ENCODE results near the gene MRGPRX3. TPM values are rescaled to one million over a fixed set of nuclear protein-coding genes. Genes with fewer than 3 reads are reported as not detected.
"Not testable (repeated sequence)": the region's sequence is repeated elsewhere in the genome, so short reads cannot be mapped to it uniquely, and the experiment has no call there.

The MRGPRX3 gene
- total and polyA plus RNA-seq, 4 experiments from 2014 or later, result not detected

DNA sequence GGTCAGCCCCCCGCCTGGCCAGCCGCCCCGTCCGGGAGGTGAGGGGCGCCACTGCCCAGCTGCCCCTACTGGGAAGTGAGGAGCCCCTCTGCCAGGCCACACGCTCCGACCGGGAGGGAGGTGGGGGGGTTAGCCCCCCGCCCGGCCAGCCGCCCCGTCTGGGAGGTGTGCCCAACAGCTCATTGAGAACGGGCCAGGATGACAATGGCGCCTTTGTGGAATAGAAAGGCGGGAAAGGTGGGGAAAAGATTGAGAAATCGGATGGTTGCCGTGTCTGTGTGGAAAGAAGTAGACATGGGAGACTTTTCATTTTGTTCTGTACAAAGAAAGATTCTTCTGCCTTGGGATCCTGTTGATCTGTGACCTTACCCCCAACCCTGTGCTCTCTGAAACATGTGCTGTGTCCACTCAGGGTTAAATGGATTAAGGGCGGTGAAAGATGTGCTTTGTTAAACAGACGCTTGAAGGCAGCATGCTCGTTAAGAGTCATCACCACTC lies 11.0 kb upstream of the MRGPRX3 start:
- H3K4me1 Mint-ChIP-seq, result not testable (repeated sequence)

GRCh38 chr11:18131115-18131514 lies 1.3 kb upstream of the MRGPRX3 start:
- CTCF ChIA-PET (ENCODE audit: partially characterized antibody); H3K27ac ChIP-seq (ENCODE audit: low read depth, low read length); H3K4me3 Mint-ChIP-seq; H3K36me3 ChIP-seq (ENCODE audit: insufficient read depth, low read length); H3K27ac Mint-ChIP-seq; POLR2A ChIA-PET (ENCODE audit: partially characterized antibody); H3K4me1 ChIP-seq (ENCODE audit: insufficient read depth, low read length); H3K4me1 Mint-ChIP-seq; intact Hi-C loops (cut with micrococcal nuclease); H3K9me3 Mint-ChIP-seq; DNase-seq; H3K36me3 Mint-ChIP-seq; H3K9me3 ChIP-seq (ENCODE audit: control insufficient read depth in 1 of 2, low read length in 2 of 2); H3K4me3 ChIP-seq (ENCODE audit: low read length in 2 of 2): not testable (repeated sequence)
- H3K27me3 ChIP-seq (ENCODE audit: insufficient read depth, low read length), result peaks cover 11% of the 10 kb centered on the region
- H3K27me3 Mint-ChIP-seq, result peaks cover 28 to 37% of the 10 kb centered on the region in 2 donors

More for the DNA sequence above, 11.0 kb upstream of the MRGPRX3 start:
- H3K4me3 Mint-ChIP-seq; H3K9me3 ChIP-seq (ENCODE audit: control insufficient read depth in 1 of 2, low read length in 2 of 2); CTCF ChIA-PET (ENCODE audit: partially characterized antibody); H3K27ac ChIP-seq (ENCODE audit: low read depth, low read length); intact Hi-C loops (cut with micrococcal nuclease); H3K9me3 Mint-ChIP-seq; H3K4me1 ChIP-seq (ENCODE audit: insufficient read depth, low read length); H3K36me3 Mint-ChIP-seq; H3K27me3 ChIP-seq (ENCODE audit: insufficient read depth, low read length); DNase-seq; POLR2A ChIA-PET (ENCODE audit: partially characterized antibody); H3K36me3 ChIP-seq (ENCODE audit: insufficient read depth, low read length); H3K4me3 ChIP-seq (ENCODE audit: low read length in 2 of 2); H3K27ac Mint-ChIP-seq: not testable (repeated sequence)
- H3K27me3 Mint-ChIP-seq, result peaks cover 3 to 18% of the 10 kb centered on the region in 2 donors

- peaks cover 22 to 26% of the 10 kb centered on the region in 2 donors for H3K27me3 Mint-ChIP-seq
- H3K4me1 Mint-ChIP-seq, result no peaks in the 10 kb centered on the region
- CTCF ChIA-PET (ENCODE audit: partially characterized antibody), result no interaction called here
- Histone ChIP-seq H3K27me3 (ENCODE audit: insufficient read depth, low read length) (no peaks in the 10 kb centered on the region), H3K9me3 (ENCODE audit: control insufficient read depth in 1 of 2, low read length in 2 of 2) (no peaks in the 10 kb centered on the region), H3K27ac (ENCODE audit: low read depth, low read length) (no peak overlapping the region), H3K36me3 (ENCODE audit: insufficient read depth, low read length) (no peaks in the 10 kb centered on the region), H3K4me3 (ENCODE audit: low read length in 2 of 2) (no peak overlapping the region), H3K4me1 (ENCODE audit: insufficient read depth, low read length) (no peaks in the 10 kb centered on the region)
- intact Hi-C loops (cut with micrococcal nuclease), result no loop called here
- POLR2A ChIA-PET (ENCODE audit: partially characterized antibody), result no interaction called here
- no peaks in the 10 kb centered on the region for H3K9me3 Mint-ChIP-seq
- DNase-seq, result no peak
- no peak overlapping the region for H3K27ac Mint-ChIP-seq
- no peaks in the 10 kb centered on the region for H3K36me3 Mint-ChIP-seq
- no peak overlapping the region for H3K4me3 Mint-ChIP-seq
Observed at GRCh38 chr11:18135308-18135707, 2.9 kb downstream of the MRGPRX3 start.

DNA sequence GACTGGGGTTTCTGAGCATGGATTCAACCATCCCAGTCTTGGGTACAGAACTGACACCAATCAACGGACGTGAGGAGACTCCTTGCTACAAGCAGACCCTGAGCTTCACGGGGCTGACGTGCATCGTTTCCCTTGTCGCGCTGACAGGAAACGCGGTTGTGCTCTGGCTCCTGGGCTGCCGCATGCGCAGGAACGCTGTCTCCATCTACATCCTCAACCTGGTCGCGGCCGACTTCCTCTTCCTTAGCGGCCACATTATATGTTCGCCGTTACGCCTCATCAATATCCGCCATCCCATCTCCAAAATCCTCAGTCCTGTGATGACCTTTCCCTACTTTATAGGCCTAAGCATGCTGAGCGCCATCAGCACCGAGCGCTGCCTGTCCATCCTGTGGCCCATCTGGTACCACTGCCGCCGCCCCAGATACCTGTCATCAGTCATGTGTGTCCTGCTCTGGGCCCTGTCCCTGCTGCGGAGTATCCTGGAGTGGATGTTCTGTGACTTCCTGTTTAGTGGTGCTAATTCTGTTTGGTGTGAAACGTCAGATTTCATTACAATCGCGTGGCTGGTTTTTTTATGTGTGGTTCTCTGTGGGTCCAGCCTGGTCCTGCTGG lies 4.9 kb downstream of the MRGPRX3 start:
- ChIA-PET CTCF (ENCODE audit: partially characterized antibody) (no interaction called here), POLR2A (ENCODE audit: partially characterized antibody) (no interaction called here)
- Histone ChIP-seq H3K4me1 (ENCODE audit: insufficient read depth, low read length) (no peaks in the 10 kb centered on the region), H3K27ac (ENCODE audit: low read depth, low read length) (no peak overlapping the region), H3K27me3 (ENCODE audit: insufficient read depth, low read length) (no peaks in the 10 kb centered on the region), H3K4me3 (ENCODE audit: low read length in 2 of 2) (no peak overlapping the region), H3K9me3 (ENCODE audit: control insufficient read depth in 1 of 2, low read length in 2 of 2) (no peaks in the 10 kb centered on the region), H3K36me3 (ENCODE audit: insufficient read depth, low read length) (no peaks in the 10 kb centered on the region)
- Mint-ChIP-seq H3K27me3 (peaks cover 15 to 22% of the 10 kb centered on the region in 2 donors), H3K9me3 (no peaks in the 10 kb centered on the region), H3K4me3 (no peak overlapping the region), H3K27ac (peak overlapping the region in 1 of 7 donors; percentile 58), H3K4me1 (no peaks in the 10 kb centered on the region), H3K36me3 (no peaks in the 10 kb centered on the region)
- DNase-seq, result no peak
- intact Hi-C loops (cut with micrococcal nuclease), result no loop called here

- no peaks in the 10 kb centered on the region for H3K36me3 Mint-ChIP-seq
- H3K9me3 ChIP-seq (ENCODE audit: control insufficient read depth in 1 of 2, low read length in 2 of 2), result no peaks in the 10 kb centered on the region
- no peaks in the 10 kb centered on the region for H3K36me3 ChIP-seq (ENCODE audit: insufficient read depth, low read length)
- no peak for DNase-seq
- intact Hi-C loops (cut with micrococcal nuclease), result no loop called here
- no peaks in the 10 kb centered on the region for H3K9me3 Mint-ChIP-seq
- H3K4me3 ChIP-seq (ENCODE audit: low read length in 2 of 2), result no peak overlapping the region
- no peak overlapping the region for H3K4me3 Mint-ChIP-seq
- H3K27me3 Mint-ChIP-seq, result peaks cover 18% of the 10 kb centered on the region in 2 donors
- H3K27me3 ChIP-seq (ENCODE audit: insufficient read depth, low read length), result no peaks in the 10 kb centered on the region
- no peaks in the 10 kb centered on the region for H3K4me1 ChIP-seq (ENCODE audit: insufficient read depth, low read length)
- no peak overlapping the region for H3K27ac ChIP-seq (ENCODE audit: low read depth, low read length)
- POLR2A ChIA-PET (ENCODE audit: partially characterized antibody), result no interaction called here
- H3K4me1 Mint-ChIP-seq, result no peaks in the 10 kb centered on the region
- no peak overlapping the region for H3K27ac Mint-ChIP-seq
- CTCF ChIA-PET (ENCODE audit: partially characterized antibody), result interaction anchor here (1.4 kb wide), 1 partner anchor 25 kb away, joined by 4 read pairs; no protein-coding TSS in a partner anchor
Observed at GRCh38 chr11:18140145-18140544, 7.8 kb downstream of the MRGPRX3 start.

GRCh38 chr11:18144243-18144642 lies 11.9 kb downstream of the MRGPRX3 start:
- Mint-ChIP-seq H3K27ac (no peak overlapping the region), H3K27me3 (peaks cover 13 to 21% of the 10 kb centered on the region in 2 donors), H3K9me3 (peaks cover 0 to 2% (median 0%) of the 10 kb centered on the region in 8 donors), H3K36me3 (no peaks in the 10 kb centered on the region), H3K4me3 (no peak overlapping the region), H3K4me1 (peaks cover 0 to 8% (median 6%) of the 10 kb centered on the region in 4 donors)
- Histone ChIP-seq H3K36me3 (ENCODE audit: insufficient read depth, low read length) (no peaks in the 10 kb centered on the region), H3K9me3 (ENCODE audit: control insufficient read depth in 1 of 2, low read length in 2 of 2) (no peaks in the 10 kb centered on the region), H3K4me3 (ENCODE audit: low read length in 2 of 2) (no peak overlapping the region), H3K27me3 (ENCODE audit: insufficient read depth, low read length) (peaks cover 4% of the 10 kb centered on the region), H3K4me1 (ENCODE audit: insufficient read depth, low read length) (no peaks in the 10 kb centered on the region), H3K27ac (ENCODE audit: low read depth, low read length) (no peak overlapping the region)
- CTCF ChIA-PET (ENCODE audit: partially characterized antibody), result no interaction called here
- intact Hi-C loops (cut with micrococcal nuclease), result no loop called here
- POLR2A ChIA-PET (ENCODE audit: partially characterized antibody), result no interaction called here
- no peak for DNase-seq

GRCh38 chr11:18145025-18145424 lies 12.7 kb downstream of the MRGPRX3 start:
- peaks cover 4% of the 10 kb centered on the region for H3K27me3 ChIP-seq (ENCODE audit: insufficient read depth, low read length)
- Mint-ChIP-seq H3K4me3 (no peak overlapping the region), H3K27ac (no peak overlapping the region), H3K36me3 (no peaks in the 10 kb centered on the region), H3K27me3 (peaks cover 13 to 22% of the 10 kb centered on the region in 2 donors), H3K9me3 (peaks cover 0 to 2% (median 0%) of the 10 kb centered on the region in 8 donors), H3K4me1 (peaks cover 0 to 8% (median 6%) of the 10 kb centered on the region in 4 donors)
- no peak overlapping the region for H3K4me3 ChIP-seq (ENCODE audit: low read length in 2 of 2)
- H3K27ac ChIP-seq (ENCODE audit: low read depth, low read length), result no peak overlapping the region
- ChIA-PET POLR2A (ENCODE audit: partially characterized antibody) (no interaction called here), CTCF (ENCODE audit: partially characterized antibody) (no interaction called here)
- no peaks in the 10 kb centered on the region for H3K36me3 ChIP-seq (ENCODE audit: insufficient read depth, low read length)
- DNase-seq, result no peak
- intact Hi-C loops (cut with micrococcal nuclease), result no loop called here
- no peaks in the 10 kb centered on the region for H3K4me1 ChIP-seq (ENCODE audit: insufficient read depth, low read length)
- no peaks in the 10 kb centered on the region for H3K9me3 ChIP-seq (ENCODE audit: control insufficient read depth in 1 of 2, low read length in 2 of 2)

All from CD4-positive, alpha-beta memory T cell (primary cell).